Measurements from ENCODE around the gene ST3GAL3. TPM values are rescaled to one million over a fixed set of nuclear protein-coding genes. Genes with fewer than 3 reads are reported as not detected.

ST3GAL3 gene
- total and polyA plus RNA-seq, 5 experiments from 2014 or later: 7.5 to 23.0 (median 10.9) TPM

DNA sequence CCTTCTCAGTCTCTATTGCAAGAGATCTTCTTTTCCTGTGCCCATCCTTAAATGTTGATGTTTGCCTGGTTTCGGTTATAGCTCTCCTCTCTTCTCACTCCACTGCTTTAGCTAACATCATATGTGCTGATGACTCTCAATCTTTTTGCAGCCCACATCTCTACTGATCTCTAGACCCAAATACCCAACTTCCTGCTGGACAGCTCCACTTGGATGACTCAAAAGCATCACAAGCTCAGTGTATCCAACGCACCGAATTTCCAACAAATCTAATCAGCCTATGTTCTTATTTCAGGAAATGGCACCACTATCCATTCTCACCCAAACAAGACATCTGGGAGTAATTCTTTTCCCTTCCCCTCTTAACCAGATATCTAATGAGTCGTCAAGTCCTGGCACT lies 147.1 kb downstream of the ST3GAL3 start:
- Mint-ChIP-seq H3K27me3 (no peaks in the 10 kb centered on the region), H3K4me3 (no peak overlapping the region), H3K36me3 (peaks cover 7 to 21% (median 14%) of the 10 kb centered on the region in 3 donors), H3K4me1 (peaks cover 13 to 31% (median 26%) of the 10 kb centered on the region in 4 donors), H3K27ac (no peak overlapping the region), H3K9me3 (no peaks in the 10 kb centered on the region)
- POLR2A ChIA-PET: no interaction called here
- no peak for DNase-seq
- no peak for ATAC-seq

DNA sequence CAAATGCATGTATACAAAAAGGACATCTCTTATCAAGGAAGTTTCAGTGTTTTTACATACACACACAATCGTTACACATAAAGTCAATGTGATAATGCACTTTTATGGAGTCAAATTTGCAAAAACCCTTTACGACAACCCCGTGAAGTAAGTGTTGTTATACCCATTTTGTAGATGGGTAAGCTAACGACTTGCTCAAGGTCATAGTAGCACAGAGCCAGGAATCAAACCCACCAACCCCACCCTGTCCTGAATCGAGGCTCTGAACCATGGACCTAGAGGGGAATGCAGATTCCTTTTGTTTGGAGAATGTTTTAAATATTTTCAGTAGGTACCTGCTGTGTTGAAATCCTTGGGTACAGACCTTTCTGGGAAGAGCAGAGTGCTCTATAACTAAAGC lies 148.9 kb downstream of the ST3GAL3 start:
- Mint-ChIP-seq H3K36me3 (peaks cover 7 to 25% (median 17%) of the 10 kb centered on the region in 3 donors), H3K4me1 (peaks cover 15 to 31% (median 23%) of the 10 kb centered on the region in 4 donors), H3K27ac (no peak overlapping the region), H3K4me3 (no peak overlapping the region), H3K9me3 (no peaks in the 10 kb centered on the region), H3K27me3 (no peaks in the 10 kb centered on the region)
- DNase-seq: no peak
- ATAC-seq: no peak
- POLR2A ChIA-PET: no interaction called here

DNA sequence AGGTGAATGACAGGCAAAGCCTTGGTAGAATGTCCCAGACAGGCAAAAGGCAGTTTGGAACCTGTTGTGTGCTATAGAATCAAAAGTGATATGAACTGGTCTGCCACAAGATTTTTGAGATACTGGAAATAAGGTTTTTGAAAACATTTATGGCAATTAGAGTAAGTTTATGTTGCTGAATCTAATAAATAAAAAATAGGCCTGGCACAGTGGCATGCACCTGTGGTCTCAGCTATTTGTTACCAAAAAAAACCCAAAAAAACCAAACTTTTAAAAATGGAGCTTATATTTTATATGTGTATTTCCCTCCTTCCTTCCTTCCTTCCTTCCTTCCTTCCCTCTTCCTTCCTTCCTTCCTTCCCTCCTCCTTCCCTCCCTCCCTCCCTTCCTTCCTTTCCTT lies 149.8 kb downstream of the ST3GAL3 start:
- no peaks in the 10 kb centered on the region for H3K27me3 Mint-ChIP-seq
- POLR2A ChIA-PET: no interaction called here
- peaks cover 7 to 26% (median 17%) of the 10 kb centered on the region in 3 donors for H3K36me3 Mint-ChIP-seq
- H3K4me3 Mint-ChIP-seq: no peak overlapping the region
- ATAC-seq (no peak), DNase-seq (no peak)
- H3K9me3 Mint-ChIP-seq: no peaks in the 10 kb centered on the region
- peak overlapping the region in 1 of 10 donors; percentile 36 for H3K27ac Mint-ChIP-seq
- peaks cover 12 to 25% (median 20%) of the 10 kb centered on the region in 4 donors for H3K4me1 Mint-ChIP-seq

DNA sequence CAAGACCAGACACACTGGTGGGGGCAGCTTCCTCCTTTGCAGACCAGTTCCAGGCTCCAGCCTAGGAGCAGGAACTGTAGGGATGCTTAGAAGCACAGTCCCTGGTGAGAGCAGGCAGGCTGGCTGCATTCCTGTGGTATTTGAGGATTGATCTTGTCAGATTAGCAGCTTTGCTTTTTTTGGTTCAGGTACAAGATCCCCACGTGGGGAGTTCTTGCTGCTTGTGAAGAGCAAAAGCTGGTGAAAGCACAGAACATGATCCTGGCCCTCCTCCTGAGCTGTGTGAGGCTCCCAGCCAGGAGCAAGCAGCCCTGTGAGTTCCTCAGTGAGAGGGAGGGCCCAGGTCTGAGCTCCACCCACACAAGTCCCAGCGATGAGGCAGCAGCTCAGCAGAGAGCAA lies 151.0 kb downstream of the ST3GAL3 start:
- peaks cover 10 to 16% (median 11%) of the 10 kb centered on the region in 4 donors for H3K4me1 Mint-ChIP-seq
- H3K36me3 Mint-ChIP-seq: peaks cover 7 to 32% (median 18%) of the 10 kb centered on the region in 3 donors
- no peaks in the 10 kb centered on the region for H3K27me3 Mint-ChIP-seq
- H3K9me3 Mint-ChIP-seq: no peaks in the 10 kb centered on the region
- ATAC-seq (no peak), DNase-seq (no peak)
- no peak overlapping the region for H3K27ac Mint-ChIP-seq
- H3K4me3 Mint-ChIP-seq: no peak overlapping the region
- POLR2A ChIA-PET: no interaction called here

DNA sequence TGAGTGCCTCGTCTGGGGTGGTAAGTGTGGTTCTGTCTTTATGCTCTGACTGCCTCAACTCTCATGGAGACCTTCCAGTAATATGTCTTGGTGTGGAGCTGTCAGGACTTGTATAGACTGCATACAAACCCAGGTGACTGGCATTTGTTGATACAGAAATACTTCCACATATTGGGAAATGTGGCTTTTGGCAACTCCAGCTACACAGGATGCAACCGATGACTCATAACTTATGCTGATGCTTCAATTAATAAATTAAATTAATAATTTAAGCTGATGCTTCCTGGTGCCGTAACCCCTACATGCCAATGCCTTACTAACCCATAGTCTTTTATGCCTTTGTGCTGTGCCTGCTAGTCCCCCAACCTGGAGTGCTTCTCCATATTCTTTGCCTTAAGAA lies 154.0 kb downstream of the ST3GAL3 start:
- H3K27ac Mint-ChIP-seq: no peak overlapping the region
- POLR2A ChIA-PET: no interaction called here
- DNase-seq: no peak
- no peaks in the 10 kb centered on the region for H3K27me3 Mint-ChIP-seq
- H3K4me1 Mint-ChIP-seq: peaks cover 0 to 7% (median 1%) of the 10 kb centered on the region in 4 donors
- no peak overlapping the region for H3K4me3 Mint-ChIP-seq
- ATAC-seq: no peak
- H3K36me3 Mint-ChIP-seq: peaks cover 0 to 23% (median 11%) of the 10 kb centered on the region in 3 donors
- no peaks in the 10 kb centered on the region for H3K9me3 Mint-ChIP-seq

DNA sequence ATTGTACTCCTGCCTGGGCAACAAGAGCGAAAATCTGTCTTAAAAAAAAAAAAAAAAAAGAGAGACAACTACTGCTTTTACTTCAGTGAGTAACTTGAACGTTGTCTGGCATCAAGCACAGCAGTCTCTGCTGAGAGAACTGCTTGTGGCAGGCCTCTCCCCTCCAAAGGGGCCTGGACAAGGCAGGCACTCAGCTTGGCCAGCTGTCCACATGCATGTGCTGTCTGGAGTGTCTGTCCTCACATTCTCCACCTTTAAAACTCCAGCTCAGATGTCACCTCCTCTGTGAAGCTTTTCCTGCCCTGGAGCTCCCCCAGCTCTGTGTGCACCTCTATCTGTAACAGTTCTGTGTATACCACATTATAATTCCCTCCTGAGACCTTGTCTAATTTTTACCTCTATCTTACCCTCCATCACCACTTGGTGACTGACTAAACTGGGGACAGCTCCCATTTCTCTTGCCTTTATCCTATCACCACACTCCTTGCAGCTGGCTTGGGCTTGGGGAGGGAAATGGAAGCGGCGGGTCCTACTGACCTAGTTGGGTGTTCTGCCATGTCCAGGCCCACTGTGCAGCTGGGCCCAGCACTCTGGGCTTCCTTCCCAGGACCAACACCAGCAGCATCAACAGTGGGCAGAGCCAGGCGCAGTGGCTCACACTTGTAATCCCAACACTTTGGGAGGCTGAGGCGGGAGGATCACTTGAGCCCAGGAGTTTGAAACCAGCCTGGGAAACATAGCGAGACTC lies 154.8 kb downstream of the ST3GAL3 start:
- POLR2A ChIA-PET: no interaction called here
- peaks cover 0 to 21% (median 4%) of the 10 kb centered on the region in 3 donors for H3K36me3 Mint-ChIP-seq
- no peaks in the 10 kb centered on the region for H3K9me3 Mint-ChIP-seq
- H3K27ac Mint-ChIP-seq: no peak overlapping the region
- no peaks in the 10 kb centered on the region for H3K27me3 Mint-ChIP-seq
- no peak for DNase-seq
- no peak overlapping the region for H3K4me3 Mint-ChIP-seq
- H3K4me1 Mint-ChIP-seq: peaks cover 0 to 7% (median 1%) of the 10 kb centered on the region in 4 donors
- ATAC-seq: no peak

DNA sequence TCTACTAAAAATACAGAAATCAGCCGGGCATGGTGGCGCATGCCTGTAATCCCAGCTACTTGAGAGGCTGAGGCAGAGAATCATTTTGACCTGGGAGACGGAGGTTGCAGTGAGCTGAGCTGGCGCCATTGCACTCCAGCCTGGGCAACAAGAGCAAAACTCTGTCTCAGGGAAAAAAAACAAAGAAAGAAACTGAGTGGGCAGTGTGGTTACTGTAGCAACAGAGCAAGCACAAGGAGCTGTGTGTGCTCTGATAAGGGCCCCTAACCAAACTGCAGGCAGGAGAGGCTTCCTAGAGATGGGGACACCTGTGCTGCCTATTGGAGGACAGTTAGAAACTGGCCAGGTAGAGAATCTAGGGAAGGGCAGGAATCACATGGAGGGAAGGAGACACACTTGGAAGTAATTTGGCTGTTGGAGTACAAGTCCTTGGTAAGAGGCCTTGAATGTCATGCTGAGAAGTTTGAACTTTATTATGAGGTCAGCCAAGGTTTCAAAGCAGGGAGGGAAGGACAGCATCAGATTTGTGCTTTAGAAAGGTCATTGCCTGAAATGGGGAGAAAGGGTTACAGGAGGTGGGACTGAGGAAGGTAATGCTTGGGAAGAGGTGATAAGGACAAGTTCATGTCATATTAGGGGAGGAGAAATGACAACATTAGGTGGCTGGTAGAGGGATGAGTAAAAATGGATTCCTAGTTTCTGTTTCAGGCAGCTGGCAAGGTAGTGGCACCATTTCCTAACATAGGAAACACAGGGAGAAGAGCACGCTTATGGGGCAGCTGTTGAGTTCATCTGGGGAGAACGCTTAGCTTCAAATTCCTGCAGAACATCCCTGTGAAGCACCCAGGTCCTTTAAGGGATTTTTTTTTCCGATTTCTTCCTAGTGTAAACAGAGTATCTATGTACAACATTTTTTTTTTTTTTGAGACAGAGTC lies 157.0 kb downstream of the ST3GAL3 start:
- ATAC-seq (no peak), DNase-seq (no peak)
- POLR2A ChIA-PET: interaction anchor here (0.6 kb wide), 1 partner anchor 15 kb away, joined by 4 read pairs; no protein-coding TSS in a partner anchor
- H3K4me3 Mint-ChIP-seq: no peak overlapping the region
- H3K9me3 Mint-ChIP-seq: no peaks in the 10 kb centered on the region
- H3K4me1 Mint-ChIP-seq: peaks cover 0 to 7% (median 1%) of the 10 kb centered on the region in 4 donors
- H3K27me3 Mint-ChIP-seq: no peaks in the 10 kb centered on the region
- H3K27ac Mint-ChIP-seq: peak overlapping the region in 1 of 10 donors; percentile 55
- peaks cover 0 to 16% (median 4%) of the 10 kb centered on the region in 3 donors for H3K36me3 Mint-ChIP-seq

DNA sequence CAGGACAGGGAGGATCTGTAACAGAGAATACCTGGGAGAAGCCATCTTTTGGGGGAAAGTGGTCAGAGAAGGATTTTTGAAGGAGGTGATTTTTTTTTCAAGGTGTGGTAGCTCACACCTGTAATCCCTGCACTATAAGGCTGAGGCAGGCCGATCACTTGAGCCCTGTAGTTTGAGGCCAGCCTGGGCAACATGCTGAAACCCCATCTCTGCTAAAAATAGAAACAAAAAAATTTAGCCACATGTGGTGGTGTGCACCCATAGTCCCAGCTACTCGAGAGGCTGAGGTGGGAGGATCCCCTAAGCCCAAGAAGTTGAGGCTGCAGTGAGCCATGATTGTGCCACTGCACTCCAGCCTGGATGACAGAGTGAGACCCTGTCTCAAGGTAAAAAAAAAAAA lies 158.9 kb downstream of the ST3GAL3 start:
- Mint-ChIP-seq H3K4me1 (peaks cover 0 to 5% (median 1%) of the 10 kb centered on the region in 4 donors), H3K4me3 (no peak overlapping the region), H3K27ac (no peak overlapping the region), H3K27me3 (no peaks in the 10 kb centered on the region), H3K9me3 (no peaks in the 10 kb centered on the region), H3K36me3 (peaks cover 0 to 12% (median 2%) of the 10 kb centered on the region in 3 donors)
- no peak for ATAC-seq
- POLR2A ChIA-PET: no interaction called here
- DNase-seq: no peak

DNA sequence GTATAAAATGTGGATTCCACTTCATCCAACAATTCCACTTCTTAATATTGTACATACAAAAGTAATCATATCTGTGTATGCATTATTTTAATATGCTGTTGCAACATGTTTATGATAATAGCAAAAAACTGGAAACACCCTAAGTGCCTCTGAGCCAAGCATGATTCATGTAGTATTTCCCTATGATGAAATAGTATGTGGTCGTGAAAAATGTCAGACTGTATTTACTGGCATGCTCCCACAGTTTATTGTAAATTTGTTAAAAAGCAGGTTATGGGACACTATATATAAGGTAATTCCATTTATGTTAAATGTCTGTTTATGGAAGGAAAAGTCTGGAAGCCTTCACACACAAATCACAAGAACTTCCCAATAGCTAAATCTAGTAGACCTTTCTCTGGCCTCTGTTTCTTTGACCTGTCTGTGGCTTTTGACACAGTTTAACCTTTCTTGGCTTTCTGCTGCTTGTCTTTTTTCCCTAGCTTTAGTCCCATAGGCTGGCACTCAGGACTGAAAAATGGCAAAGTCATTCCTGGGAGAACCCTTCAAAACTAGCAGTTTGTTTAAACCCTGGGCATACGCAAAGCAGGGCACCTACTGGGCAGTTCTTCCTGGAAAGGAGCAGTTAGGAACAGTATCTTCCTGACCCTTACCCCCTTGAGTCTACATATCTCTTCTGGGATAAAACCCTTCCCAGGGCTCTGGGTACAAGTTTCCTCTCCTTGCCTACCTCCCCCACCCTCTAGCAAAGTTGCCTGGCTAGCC lies 160.8 kb downstream of the ST3GAL3 start:
- DNase-seq (no peak), ATAC-seq (no peak)
- peaks cover 0 to 5% (median 1%) of the 10 kb centered on the region in 4 donors for H3K4me1 Mint-ChIP-seq
- H3K4me3 Mint-ChIP-seq: no peak overlapping the region
- no peaks in the 10 kb centered on the region for H3K27me3 Mint-ChIP-seq
- H3K27ac Mint-ChIP-seq: no peak overlapping the region
- peaks cover 0 to 5% (median 2%) of the 10 kb centered on the region in 3 donors for H3K36me3 Mint-ChIP-seq
- no peaks in the 10 kb centered on the region for H3K9me3 Mint-ChIP-seq
- POLR2A ChIA-PET: no interaction called here

DNA sequence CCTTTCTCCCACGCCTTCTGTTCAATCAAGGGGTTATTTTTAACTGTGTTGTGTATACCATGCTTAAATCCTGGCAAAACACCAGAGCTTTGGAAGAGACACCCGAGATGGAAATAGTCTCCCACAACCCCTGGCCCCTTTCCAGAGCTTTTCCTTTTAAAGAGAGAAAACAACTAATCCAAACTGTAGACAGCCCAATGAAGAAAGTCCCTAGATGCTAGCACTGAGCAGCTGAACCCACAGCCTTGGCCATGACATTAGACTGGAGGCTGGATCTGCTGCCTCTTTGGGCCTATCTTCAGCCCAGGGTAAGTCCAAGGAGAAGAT lies 161.4 kb downstream of the ST3GAL3 start:
- Mint-ChIP-seq H3K4me1 (peaks cover 0 to 5% (median 1%) of the 10 kb centered on the region in 4 donors), H3K27me3 (no peaks in the 10 kb centered on the region), H3K9me3 (no peaks in the 10 kb centered on the region), H3K27ac (no peak overlapping the region), H3K4me3 (no peak overlapping the region), H3K36me3 (peaks cover 0 to 5% (median 0%) of the 10 kb centered on the region in 3 donors)
- POLR2A ChIA-PET: no interaction called here
- DNase-seq: no peak
- ATAC-seq: no peak

DNA sequence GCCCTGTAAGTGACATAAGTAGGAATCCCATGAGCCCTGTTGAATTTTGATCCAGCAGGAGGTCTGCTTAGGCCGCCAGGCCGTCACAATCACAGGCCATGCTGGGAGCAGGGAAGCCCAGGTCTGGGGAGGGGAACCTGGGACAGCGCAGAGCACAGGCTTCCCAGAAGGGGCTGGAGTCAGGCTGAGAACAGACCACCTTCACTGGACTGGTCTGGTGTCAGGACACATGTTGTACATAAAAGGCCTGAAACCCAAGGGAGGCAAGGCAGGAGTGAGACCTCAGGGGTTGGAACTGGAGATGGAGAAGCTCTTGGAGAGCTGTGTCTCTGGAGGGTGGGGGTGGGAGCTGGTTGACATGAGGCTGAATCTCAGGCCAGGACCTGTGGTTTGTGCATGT lies 163.0 kb downstream of the ST3GAL3 start:
- POLR2A ChIA-PET: no interaction called here
- H3K27ac Mint-ChIP-seq: peak overlapping the region in 1 of 10 donors; percentile 69
- H3K4me3 Mint-ChIP-seq: no peak overlapping the region
- no peaks in the 10 kb centered on the region for H3K4me1 Mint-ChIP-seq
- H3K36me3 Mint-ChIP-seq: peaks cover 0 to 5% (median 0%) of the 10 kb centered on the region in 3 donors
- no peaks in the 10 kb centered on the region for H3K9me3 Mint-ChIP-seq
- ATAC-seq: no peak
- no peak for DNase-seq
- H3K27me3 Mint-ChIP-seq: no peaks in the 10 kb centered on the region

DNA sequence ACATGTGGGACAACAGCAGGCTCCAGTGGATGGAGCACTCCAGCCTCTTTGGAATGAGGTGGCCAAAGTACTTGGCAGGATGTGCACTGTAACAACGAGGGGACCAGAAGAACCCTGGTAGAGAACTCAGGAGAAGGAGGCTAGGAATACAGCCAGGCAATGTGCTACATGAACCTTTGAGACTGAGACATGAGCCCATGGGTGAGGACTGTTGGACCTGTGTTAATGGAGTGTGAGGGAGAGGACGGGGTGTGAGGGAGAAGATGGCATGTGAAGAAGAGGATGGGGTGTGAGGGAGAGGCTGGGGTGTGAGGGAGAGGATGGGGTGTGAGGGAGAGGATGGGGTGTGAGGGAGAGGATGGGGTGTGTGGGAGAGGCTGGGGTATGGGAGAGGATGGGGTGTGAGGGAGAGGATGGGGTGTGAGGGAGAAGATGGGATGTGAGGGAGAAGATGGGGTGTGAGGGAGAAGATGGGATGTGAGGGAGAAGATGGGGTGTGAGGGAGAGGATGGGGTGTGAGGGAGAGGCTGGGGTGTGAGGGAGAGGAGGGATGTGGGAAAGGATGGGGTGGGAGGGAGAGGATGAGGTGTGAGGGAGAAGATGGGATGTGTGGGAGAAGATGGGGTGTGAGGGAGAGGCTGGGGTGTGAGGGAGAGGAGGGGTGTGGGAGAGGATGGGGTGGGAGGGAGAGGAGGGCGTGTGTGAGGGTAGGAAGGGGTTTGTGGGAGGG lies 164.0 kb downstream of the ST3GAL3 start:
- peak overlapping the region in 2 of 10 donors; percentile 29 to 58 for H3K27ac Mint-ChIP-seq
- no peaks in the 10 kb centered on the region for H3K27me3 Mint-ChIP-seq
- H3K4me1 Mint-ChIP-seq: no peaks in the 10 kb centered on the region
- no peaks in the 10 kb centered on the region for H3K9me3 Mint-ChIP-seq
- DNase-seq (no peak), ATAC-seq (no peak)
- peaks cover 0 to 2% (median 0%) of the 10 kb centered on the region in 3 donors for H3K36me3 Mint-ChIP-seq
- no peak overlapping the region for H3K4me3 Mint-ChIP-seq
- POLR2A ChIA-PET: no interaction called here
